HG03575 (cell line): ENCODE measurements around the gene RFXANK.
"Not testable (repeated sequence)": the region's sequence is repeated elsewhere in the genome, so short reads cannot be mapped to it uniquely, and the experiment has no call there.

Experiments used
- ATAC-seq: cut with Tn5 transposase; IDR thresholded peaks from one replicate; pipeline ENCODE4 v1.9.1; 2021; ENCODE audit not compliant: unreplicated experiment, insufficient number of reproducible peaks, low FRiP score; ENCODE audit errors: extremely low read depth

RFXANK gene

GRCh38 chr19:19192078-19192882 is at the start of gene RFXANK, which contains the start of gene BORCS8:
TSS of gene RFXANK (plus strand) at chr19:19192258. CDS start at chr19:19193947, 1,689 bp downstream.
TSS of gene BORCS8 (minus strand) at chr19:19192152. CDS start at chr19:19192117, 35 bp downstream.
- ATAC-seq, result peak; percentile 76

- ATAC-seq, result no peak
These were observed 49.7 kb upstream of the RFXANK start for GRCh38 chr19:19142347-19142746.

DNA sequence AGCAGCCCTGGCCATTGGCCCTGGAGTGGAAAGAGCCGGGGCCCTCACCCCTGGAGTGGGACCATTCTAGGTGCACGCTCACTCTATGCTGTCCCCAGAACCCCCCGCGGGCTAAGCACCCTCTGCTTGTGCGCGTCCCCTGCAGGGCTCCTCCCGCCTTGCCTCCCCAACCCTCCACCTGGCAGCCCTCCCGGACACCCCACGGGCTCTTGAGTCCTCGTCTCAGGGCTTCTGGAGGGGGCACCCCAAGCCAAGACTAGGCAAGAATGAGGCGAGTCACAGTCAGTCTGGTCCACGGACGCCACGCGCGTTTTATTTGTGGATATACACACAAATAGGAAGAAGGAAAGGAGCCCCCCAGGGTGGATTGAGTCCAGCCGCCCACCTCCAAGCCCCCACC is 46.8 kb upstream of the RFXANK start:
- ATAC-seq, result no peak

- no peak for ATAC-seq
These were observed 46.1 kb upstream of the RFXANK start for GRCh38 chr19:19145684-19146608.

GRCh38 chr19:19146865-19147264 is 45.2 kb upstream of the RFXANK start:
- no peak for ATAC-seq

- no peak for ATAC-seq
These were observed 44.7 kb upstream of the RFXANK start for GRCh38 chr19:19147344-19147743.

DNA sequence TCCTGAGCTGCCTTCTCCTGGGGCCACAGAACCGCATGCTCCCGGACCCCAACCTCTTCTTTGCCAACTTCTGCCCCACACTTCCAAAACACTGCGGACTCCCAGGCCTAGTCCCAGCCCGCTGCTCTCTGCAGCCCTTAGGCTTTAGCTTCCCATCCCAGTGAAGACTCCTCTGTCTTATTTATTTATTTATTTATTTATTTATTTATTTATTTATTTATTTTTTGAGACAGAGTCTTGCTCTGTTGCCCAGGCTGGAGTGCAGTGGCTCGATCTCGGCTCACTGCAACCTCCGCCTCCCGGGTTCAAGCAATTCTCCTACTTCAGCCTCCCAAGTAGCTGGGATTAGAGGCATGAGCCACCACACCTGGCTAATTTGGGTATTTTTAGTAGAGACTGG is 43.6 kb upstream of the RFXANK start:
- not testable (repeated sequence) for ATAC-seq

DNA sequence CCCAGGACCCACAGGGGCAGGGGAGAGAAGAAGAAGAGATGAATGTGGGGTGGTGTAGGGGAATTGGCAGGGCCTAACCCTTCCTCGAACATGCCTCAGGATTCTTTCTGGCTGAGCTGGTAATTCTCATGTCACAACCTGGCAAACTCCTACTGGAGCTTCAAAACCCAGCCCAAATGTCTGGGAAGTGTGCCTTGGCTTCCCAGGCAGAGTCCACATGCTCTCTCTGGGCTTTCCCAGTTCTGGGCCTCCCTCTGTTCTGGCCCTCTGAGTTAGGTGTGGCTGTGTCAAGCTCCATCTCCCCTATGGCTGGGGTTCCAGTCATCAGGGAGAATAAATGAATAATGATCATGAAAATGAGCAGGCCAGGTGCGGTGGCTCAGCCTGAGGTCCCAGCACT is 42.6 kb upstream of the RFXANK start:
- no peak for ATAC-seq

DNA sequence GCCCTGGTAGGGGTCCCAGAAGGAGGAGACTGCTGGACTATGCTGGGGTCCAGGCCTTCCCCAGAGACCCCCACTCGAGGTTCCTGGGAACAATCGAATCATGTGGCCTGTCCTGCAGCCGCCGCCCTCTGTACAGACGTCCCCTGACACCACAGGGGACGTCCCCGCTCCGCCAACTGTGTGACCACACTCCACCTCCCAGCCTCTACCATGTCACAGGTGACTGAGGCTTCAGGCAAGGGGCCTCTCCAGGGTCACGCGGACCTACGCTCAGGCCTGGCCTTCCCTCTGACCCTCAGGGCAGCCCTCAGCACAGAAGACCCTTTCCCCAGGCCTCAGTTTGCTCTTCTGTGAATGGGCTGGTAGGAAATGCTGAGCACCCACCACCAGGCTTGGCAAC is 40.6 kb upstream of the RFXANK start:
- no peak for ATAC-seq

GRCh38 chr19:19152668-19153384 is 39.2 kb upstream of the RFXANK start:
- no peak for ATAC-seq

DNA sequence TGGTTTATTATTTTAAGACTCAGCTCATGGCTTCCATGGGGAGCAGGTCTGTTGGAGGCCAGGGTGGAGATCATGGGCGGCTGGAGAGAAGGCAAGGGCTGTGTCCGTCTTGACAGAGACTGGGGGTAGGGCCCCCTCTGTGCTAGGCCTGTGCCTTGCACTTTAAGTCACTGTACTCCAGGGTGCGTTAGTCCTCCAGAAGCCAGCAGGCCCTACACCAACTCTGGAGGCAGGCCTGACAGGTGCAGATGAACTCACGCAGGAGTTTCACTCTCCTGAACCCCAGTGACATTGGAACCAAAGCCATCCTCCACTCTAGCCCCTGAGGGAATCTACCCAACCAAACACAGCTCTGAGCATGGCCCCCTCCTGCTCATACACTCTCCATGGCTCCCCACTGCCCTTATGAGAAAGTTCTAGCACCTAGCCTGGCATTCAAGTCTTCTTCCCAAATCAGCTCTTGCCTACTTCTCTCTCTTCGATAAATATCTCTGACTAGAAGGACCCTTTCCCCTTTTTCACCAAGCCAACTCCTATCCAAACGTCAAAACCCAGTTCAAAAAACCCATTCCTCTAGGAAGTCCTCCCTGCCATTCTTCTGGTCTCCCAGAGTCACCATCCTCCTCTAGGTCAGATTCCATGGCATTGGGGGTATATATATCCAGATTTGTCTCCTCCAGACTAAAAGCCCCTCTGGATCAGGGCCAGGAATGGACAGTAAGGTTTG is 37.1 kb upstream of the RFXANK start:
- no peak for ATAC-seq

DNA sequence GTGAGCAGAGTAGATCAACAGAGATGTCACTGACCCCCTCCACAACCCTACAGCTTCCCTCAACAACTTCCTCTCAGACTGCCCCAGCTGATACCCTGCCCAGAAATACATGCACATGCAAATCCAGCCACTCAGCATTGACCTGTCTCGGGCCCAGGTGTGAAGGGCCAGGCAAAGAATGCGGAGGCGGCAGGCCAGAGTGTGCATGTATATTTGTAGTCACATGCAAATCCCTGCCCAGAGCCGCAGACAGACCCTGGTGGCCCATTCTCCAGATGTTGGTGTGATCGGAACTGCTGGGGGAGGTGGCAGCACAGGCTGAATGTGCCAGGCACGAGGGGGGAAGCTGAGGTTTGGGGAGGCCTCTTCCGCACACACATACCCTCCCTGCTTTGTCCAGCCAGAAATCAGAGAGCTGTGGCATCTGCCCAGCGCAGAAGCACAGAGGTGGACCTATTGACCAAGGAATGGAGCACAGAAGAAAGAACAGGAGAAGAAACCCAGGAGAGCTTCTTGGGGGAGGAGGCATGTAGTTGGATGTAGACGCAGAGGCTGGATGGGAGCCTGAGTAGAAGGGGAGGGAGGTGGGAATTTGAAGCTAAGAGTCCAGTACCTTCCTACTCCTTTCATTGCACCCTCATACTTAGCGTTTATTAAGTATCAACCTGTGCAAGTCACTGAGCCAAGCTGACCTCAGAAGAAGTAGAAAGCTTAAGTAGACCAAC is 36.4 kb upstream of the RFXANK start:
- no peak for ATAC-seq

GRCh38 chr19:19157808-19158207 is 34.2 kb upstream of the RFXANK start:
- ATAC-seq, result no peak

DNA sequence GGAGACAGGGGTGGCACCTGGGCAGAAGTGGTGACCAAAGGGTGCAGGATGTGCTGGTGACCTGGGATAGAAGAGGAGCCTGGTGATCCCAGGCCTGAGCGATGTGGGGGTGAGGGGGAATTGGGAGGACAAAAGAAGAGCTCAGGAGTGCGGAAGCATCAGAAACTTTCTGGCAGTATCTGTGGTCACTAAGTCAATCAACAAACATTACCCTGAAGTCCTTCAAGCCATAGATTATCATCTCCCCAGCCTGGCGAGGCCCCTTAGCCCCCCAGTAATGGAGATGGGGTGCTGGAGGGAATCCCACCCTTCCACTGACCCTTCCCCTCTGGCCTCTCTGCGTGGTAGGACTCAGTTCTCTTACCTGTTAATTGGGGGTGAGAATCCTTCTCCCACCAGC is 32.5 kb upstream of the RFXANK start:
- ATAC-seq, result no peak

GRCh38 chr19:19160461-19161035 is 31.5 kb upstream of the RFXANK start:
- ATAC-seq, result no peak

DNA sequence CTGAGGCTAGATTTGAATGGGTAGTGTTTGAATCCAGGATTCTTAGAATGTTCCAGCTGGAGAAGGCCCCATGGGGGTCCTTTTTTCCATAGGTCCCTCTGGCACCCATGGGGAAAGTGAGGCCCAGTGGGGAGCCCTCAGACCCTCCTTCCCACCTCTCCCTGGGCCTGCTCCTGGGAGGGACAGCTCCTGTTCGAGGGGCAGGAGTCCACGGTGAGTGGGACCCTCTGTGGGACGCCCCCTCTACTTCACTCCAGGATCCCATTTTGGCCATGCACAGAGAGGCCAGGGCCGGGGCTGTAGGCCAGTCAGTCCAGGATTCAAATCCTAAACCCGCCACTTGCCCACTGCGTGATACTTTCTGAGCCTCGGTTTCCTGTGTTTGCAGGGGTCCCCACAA is 29.6 kb upstream of the RFXANK start:
- ATAC-seq, result no peak

DNA sequence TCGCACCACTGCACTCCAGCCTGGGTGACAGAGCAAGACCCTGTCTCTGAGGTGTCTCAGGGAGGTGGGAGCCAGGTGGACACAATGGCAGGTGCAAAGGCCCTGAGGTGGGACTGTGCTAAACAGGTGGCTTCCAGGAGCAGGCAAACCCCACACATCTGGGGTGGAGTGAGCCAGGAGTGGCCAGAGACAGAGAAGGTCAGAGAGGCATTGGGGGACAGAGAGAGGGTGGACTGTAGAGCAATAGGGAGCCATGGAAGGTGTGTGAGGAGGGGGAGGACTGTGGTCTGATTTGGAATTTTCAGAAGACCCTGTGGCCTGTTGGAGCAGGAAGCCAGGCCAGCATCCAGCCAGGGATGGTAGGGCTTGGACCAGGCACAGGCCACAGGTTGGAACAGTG is 26.7 kb upstream of the RFXANK start:
- no peak for ATAC-seq

DNA sequence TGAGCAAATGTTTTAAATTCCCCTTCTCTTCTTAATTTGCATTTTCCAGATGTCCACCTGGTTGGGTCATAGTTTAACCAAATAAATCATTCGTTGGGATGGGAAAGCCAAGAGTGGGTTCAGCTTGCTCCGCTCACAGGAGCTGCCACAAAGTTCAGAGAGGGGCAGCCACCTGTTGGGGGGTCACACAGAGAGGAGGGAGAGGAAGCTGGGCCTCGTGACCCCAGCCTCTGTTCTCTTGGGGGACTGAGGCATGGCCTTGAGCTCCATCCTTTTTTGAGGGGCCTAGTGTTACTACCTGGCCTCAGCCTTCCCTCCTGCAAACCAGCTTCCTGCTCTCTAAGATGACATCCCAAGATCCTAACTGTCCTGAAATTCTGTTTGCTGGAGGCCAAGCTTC is 24.4 kb upstream of the RFXANK start:
- no peak for ATAC-seq
